ENCODE results near the gene YBEY.

- TF ChIP-seq, protein P1, sequence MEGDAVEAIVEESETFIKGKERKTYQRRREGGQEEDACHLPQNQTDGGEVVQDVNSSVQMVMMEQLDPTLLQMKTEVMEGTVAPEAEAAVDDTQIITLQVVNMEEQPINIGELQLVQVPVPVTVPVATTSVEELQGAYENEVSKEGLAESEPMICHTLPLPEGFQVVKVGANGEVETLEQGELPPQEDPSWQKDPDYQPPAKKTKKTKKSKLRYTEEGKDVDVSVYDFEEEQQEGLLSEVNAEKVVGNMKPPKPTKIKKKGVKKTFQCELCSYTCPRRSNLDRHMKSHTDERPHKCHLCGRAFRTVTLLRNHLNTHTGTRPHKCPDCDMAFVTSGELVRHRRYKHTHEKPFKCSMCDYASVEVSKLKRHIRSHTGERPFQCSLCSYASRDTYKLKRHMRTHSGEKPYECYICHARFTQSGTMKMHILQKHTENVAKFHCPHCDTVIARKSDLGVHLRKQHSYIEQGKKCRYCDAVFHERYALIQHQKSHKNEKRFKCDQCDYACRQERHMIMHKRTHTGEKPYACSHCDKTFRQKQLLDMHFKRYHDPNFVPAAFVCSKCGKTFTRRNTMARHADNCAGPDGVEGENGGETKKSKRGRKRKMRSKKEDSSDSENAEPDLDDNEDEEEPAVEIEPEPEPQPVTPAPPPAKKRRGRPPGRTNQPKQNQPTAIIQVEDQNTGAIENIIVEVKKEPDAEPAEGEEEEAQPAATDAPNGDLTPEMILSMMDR (IDR thresholded peaks at IDR 0.05), result no peak
- TF ChIP-seq POLR2A (IDR thresholded peaks at IDR 0.05), result no peak
Measured at GRCh38 chr21:46266946-46267345, 19.2 kb upstream of the YBEY start.
